HCT116 (cell line): ENCODE measurements around the gene SYT10.

ENCODE experiments used
- CEBPB ChIP-seq: IDR thresholded peaks from 2 replicates; pipeline ENCODE4 v1.6.1; 2012; ENCODE audit warnings: low read depth
- POLR2A ChIP-seq: IDR thresholded peaks from 2 replicates; pipeline ENCODE4 v1.7.0; 2011; ENCODE audit warnings: borderline replicate concordance; ENCODE audit not compliant: insufficient read depth, insufficient read length; ENCODE audit errors: extremely low read depth
- SRF ChIP-seq: IDR thresholded peaks from 2 replicates; pipeline ENCODE4 v1.6.1; 2012; ENCODE audit warnings: low read depth
- TF ChIP-seq, protein P1 (sequence below): IDR thresholded peaks from 2 replicates; pipeline ENCODE4 v1.6.1; 2012
- TF ChIP-seq, protein P2 (sequence below), 3 experiments: fragments of 200-600 bp in 1 of 3; sonication (generic) in 1 of 3; IDR thresholded peaks in 2 of 3; conservative IDR thresholded peaks in 1 of 3; 2 replicates each; pipeline ENCODE4 v1.5.1; 2012 to 2017; ENCODE audit warnings: low read depth in 2 of 3, low read length in 2 of 3, antibody characterized with exemption in 1 of 3, borderline replicate concordance in 1 of 3, control low read depth in 1 of 3, mild to moderate bottlenecking in 1 of 3, mixed read lengths in 1 of 3, mixed run types in 1 of 3, moderate library complexity in 1 of 3; ENCODE audit not compliant: insufficient read depth in 1 of 3

- TF ChIP-seq, protein P1, sequence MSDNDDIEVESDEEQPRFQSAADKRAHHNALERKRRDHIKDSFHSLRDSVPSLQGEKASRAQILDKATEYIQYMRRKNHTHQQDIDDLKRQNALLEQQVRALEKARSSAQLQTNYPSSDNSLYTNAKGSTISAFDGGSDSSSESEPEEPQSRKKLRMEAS, result no peak
- TF ChIP-seq, protein P2, sequence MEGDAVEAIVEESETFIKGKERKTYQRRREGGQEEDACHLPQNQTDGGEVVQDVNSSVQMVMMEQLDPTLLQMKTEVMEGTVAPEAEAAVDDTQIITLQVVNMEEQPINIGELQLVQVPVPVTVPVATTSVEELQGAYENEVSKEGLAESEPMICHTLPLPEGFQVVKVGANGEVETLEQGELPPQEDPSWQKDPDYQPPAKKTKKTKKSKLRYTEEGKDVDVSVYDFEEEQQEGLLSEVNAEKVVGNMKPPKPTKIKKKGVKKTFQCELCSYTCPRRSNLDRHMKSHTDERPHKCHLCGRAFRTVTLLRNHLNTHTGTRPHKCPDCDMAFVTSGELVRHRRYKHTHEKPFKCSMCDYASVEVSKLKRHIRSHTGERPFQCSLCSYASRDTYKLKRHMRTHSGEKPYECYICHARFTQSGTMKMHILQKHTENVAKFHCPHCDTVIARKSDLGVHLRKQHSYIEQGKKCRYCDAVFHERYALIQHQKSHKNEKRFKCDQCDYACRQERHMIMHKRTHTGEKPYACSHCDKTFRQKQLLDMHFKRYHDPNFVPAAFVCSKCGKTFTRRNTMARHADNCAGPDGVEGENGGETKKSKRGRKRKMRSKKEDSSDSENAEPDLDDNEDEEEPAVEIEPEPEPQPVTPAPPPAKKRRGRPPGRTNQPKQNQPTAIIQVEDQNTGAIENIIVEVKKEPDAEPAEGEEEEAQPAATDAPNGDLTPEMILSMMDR (IDR thresholded peaks at IDR 0.05 in 2 of 3, conservative IDR thresholded peaks at IDR 0.05 in 1 of 3; ENCODE audit: borderline replicate concordance in 1 of 3, insufficient read depth in 1 of 3, low read depth in 2 of 3, low read length in 2 of 3), result no peak
- TF ChIP-seq POLR2A, result no peak
- TF ChIP-seq CEBPB, result no peak
- TF ChIP-seq SRF, result no peak
Measured at GRCh38 chr12:33431648-33432047, 8.0 kb downstream of the SYT10 start.
